ENCODE data around the gene ENTPD6. TPM values are rescaled to one million over a fixed set of nuclear protein-coding genes. Genes with fewer than 3 reads are reported as not detected.

The ENTPD6 gene
- total RNA-seq, 2 donors from 2014 or later, result 105 to 194 TPM

DNA sequence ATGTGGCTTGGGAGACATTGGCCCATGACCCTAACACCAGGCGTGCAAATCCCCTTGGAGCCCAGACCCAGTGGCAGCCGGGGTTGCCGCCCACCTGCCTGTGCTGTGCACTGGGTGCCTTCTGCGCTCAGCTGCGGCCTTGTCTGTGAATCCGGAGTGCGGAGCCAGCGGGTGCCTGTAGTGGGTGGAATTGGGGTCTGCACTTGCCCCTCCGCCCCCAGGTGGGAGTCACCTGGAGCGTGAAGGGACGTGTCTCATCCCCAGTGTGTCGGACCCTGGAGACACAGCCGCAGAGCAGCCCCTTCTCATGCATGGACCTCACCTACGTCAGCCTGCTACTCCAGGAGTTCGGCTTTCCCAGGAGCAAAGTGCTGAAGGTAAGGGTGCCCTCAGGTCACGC lies 29.4 kb downstream of the ENTPD6 start:
- Histone ChIP-seq H3K4me1 (replicated peaks) (peaks cover 37% of the 10 kb centered on the region), H3K9me3 (no peaks in the 10 kb centered on the region), H3K4me3 (no peak overlapping the region), H3K36me3 (no peaks in the 10 kb centered on the region), H3K27me3 (replicated peaks; ENCODE audit: insufficient read depth) (no peaks in the 10 kb centered on the region), H3K27ac (peak overlapping the region in 1 of 2 donors; percentile 79)
- TF ChIP-seq, protein P1, sequence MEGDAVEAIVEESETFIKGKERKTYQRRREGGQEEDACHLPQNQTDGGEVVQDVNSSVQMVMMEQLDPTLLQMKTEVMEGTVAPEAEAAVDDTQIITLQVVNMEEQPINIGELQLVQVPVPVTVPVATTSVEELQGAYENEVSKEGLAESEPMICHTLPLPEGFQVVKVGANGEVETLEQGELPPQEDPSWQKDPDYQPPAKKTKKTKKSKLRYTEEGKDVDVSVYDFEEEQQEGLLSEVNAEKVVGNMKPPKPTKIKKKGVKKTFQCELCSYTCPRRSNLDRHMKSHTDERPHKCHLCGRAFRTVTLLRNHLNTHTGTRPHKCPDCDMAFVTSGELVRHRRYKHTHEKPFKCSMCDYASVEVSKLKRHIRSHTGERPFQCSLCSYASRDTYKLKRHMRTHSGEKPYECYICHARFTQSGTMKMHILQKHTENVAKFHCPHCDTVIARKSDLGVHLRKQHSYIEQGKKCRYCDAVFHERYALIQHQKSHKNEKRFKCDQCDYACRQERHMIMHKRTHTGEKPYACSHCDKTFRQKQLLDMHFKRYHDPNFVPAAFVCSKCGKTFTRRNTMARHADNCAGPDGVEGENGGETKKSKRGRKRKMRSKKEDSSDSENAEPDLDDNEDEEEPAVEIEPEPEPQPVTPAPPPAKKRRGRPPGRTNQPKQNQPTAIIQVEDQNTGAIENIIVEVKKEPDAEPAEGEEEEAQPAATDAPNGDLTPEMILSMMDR (IDR thresholded peaks at IDR 0.05), result no peak
- TF ChIP-seq POLR2AphosphoS5 (IDR thresholded peaks at IDR 0.05) (no peak), POLR2A (IDR thresholded peaks at IDR 0.05) (no peak)
- WGBS, result 97% methylated on average over 15 of the region's 16 CpGs
- intact Hi-C loops (cut with DNase I), result no loop called here
- no peak for DNase-seq (ENCODE audit: low spot score)

DNA sequence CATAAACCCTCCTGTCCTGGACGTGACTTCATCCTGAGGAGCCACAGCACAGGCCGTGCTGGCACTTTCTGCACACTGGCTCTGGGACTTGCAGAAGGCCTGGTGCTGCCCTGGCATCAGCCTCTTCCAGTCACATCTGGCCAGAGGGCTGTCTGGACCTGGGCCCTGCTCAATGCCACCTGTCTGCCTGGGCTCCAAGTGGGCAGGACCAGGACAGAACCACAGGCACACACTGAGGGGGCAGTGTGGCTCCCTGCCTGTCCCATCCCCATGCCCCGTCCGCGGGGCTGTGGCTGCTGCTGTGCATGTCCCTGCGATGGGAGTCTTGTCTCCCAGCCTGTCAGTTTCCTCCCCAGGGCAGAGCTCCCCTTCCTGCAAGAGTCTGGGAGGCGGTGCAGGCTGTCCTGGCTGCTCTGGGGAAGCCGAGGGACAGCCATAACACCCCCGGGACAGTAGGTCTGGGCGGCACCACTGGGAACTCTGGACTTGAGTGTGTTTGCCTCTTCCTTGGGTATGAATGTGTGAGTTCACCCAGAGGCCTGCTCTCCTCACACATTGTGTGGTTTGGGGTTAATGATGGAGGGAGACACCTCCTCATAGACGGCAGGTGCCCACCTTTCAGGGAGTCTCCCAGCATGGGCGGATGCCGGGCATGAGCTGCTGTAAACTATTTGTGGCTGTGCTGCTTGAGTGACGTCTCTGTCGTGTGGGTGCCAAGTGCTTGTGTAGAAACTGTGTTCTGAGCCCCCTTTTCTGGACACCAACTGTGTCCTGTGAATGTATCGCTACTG lies 30.3 kb downstream of the ENTPD6 start:
- Histone ChIP-seq H3K4me3 (no peak overlapping the region), H3K4me1 (replicated peaks) (peaks cover 28% of the 10 kb centered on the region), H3K9me3 (no peaks in the 10 kb centered on the region), H3K36me3 (no peaks in the 10 kb centered on the region), H3K27ac (peak overlapping the region; percentile 66 to 79), H3K27me3 (replicated peaks; ENCODE audit: insufficient read depth) (no peaks in the 10 kb centered on the region)
- TF ChIP-seq POLR2AphosphoS5 (IDR thresholded peaks at IDR 0.05), result no peak
- TF ChIP-seq POLR2A (IDR thresholded peaks at IDR 0.05), result no peak
- TF ChIP-seq, protein P1 (IDR thresholded peaks at IDR 0.05), result no peak
- intact Hi-C loops (cut with DNase I), result no loop called here
- no peak for DNase-seq (ENCODE audit: low spot score)
- 80% methylated on average over 11 of the region's 16 CpGs for WGBS

DNA sequence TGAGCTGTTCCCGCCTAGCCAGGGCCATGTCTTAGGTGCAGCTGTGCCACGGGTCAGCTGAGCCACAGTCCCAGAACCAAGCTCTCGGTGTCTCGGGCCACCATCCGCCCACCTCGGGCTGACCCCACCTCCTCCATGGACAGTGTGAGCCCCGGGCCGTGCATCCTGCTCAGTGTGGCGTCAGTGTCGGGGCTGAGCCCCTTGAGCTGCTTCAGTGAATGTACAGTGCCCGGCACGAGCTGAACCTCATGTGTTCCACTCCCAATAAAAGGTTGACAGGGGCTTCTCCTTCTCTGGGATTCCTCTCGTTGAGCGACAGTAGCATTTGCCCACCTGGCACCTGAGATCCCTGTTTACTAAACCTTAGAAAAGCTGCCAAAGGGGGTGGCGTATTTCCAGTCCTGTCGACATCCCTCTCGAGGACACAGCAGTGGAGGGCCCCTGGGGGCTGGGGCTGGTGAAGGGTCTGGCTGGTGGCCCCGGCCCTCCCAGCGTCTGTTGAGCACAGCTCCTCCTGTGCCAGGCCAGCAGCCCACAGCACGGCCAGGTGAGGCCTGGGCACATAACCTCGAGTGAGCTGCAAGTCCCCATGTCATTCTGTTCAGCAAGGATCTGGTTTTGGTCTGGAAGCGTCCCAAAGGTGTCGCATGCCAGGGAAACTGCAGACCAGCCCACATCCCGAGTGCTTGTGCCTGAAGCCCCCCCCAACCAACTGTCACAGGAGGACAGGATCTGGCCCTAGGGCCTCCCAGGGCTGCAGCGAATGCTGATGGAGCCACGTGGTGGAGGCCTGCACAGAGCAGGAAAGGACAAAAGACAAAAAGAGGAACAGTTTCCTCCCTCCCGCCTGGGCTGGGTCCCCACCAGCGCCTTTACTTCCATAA lies 31.2 kb downstream of the ENTPD6 start:
- peaks cover 23% of the 10 kb centered on the region for H3K4me1 ChIP-seq (replicated peaks)
- TF ChIP-seq, protein P1 (IDR thresholded peaks at IDR 0.05), result no peak
- no peak for TF ChIP-seq POLR2AphosphoS5 (IDR thresholded peaks at IDR 0.05)
- TF ChIP-seq POLR2A (IDR thresholded peaks at IDR 0.05), result no peak
- H3K4me3 ChIP-seq, result no peak overlapping the region
- WGBS, result 46% methylated on average over 28 of the region's 28 CpGs
- no peaks in the 10 kb centered on the region for H3K9me3 ChIP-seq
- intact Hi-C loops (cut with DNase I), result no loop called here
- H3K27ac ChIP-seq, result peak overlapping the region; percentile 66 to 79
- no peaks in the 10 kb centered on the region for H3K27me3 ChIP-seq (replicated peaks; ENCODE audit: insufficient read depth)
- H3K36me3 ChIP-seq, result no peaks in the 10 kb centered on the region
- DNase-seq (ENCODE audit: low spot score), result peak; percentile 51

DNA sequence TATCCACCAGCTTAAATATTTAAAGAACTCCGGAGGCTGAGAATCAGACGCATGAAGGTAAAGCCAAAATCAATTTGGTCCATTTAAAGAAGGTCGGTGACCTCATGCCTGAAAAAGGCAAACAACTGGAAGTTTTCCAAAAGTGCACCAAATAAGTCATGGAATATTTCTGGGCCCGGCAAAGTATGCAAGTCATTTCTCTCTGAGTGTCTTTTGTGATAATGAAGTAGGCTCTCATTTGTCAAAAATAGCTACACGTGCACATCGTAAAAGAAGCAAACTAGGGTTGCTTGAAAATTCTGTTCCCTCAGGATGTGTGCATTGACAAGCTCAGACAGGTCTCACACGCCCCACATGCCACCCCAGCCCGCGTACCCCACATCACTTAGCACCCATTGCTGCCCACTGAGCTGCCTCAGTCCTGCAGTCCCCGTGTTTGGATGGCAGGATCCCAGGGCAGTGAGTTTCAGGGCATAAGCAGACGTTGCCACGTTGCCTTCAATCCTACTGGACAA lies 31.9 kb downstream of the ENTPD6 start:
- Histone ChIP-seq H3K27me3 (replicated peaks; ENCODE audit: insufficient read depth) (no peaks in the 10 kb centered on the region), H3K9me3 (no peaks in the 10 kb centered on the region), H3K4me1 (replicated peaks) (peaks cover 28% of the 10 kb centered on the region), H3K4me3 (no peak overlapping the region), H3K36me3 (no peaks in the 10 kb centered on the region), H3K27ac (peak overlapping the region; percentile 66 to 79)
- intact Hi-C loops (cut with DNase I), result no loop called here
- 21% methylated on average over 12 of the region's 12 CpGs for WGBS
- DNase-seq (ENCODE audit: low spot score), result no peak
- no peak for TF ChIP-seq POLR2A (IDR thresholded peaks at IDR 0.05)
- TF ChIP-seq, protein P1 (IDR thresholded peaks at IDR 0.05), result no peak
- peak; percentile 41 for TF ChIP-seq POLR2AphosphoS5 (IDR thresholded peaks at IDR 0.05)

Measured in prostate gland (tissue), 2 donors.